NCI-H446 treated with DMSO at 0.1 percent for 48 hours (cell line): Measurements from ENCODE around the gene FBXW8.

Experiments
- DNase-seq: peaks from one replicate; lab custom pipeline; 2025; lab: John Stamatoyannopoulos, UW

FBXW8 gene

GRCh38 chr12:116910645-116911451 lies at the start of gene FBXW8:
TSS of gene FBXW8 (plus strand) at chr12:116910950. CDS start at chr12:116911038, 88 bp downstream.
- DNase-seq: peak; percentile 59

- DNase-seq: no peak
Measured at GRCh38 chr12:116861320-116861719, 49.4 kb upstream of the FBXW8 start.

- DNase-seq: no peak
Measured at GRCh38 chr12:116862167-116862566, 48.6 kb upstream of the FBXW8 start.

- no peak for DNase-seq
Measured at GRCh38 chr12:116863275-116863767, 47.4 kb upstream of the FBXW8 start.

- no peak for DNase-seq
Measured at GRCh38 chr12:116864371-116865160, 46.2 kb upstream of the FBXW8 start.

- no peak for DNase-seq
Measured at GRCh38 chr12:116867523-116867922, 43.2 kb upstream of the FBXW8 start.

GRCh38 chr12:116870306-116870705 lies 40.4 kb upstream of the FBXW8 start:
- no peak for DNase-seq

- DNase-seq: no peak
Measured at GRCh38 chr12:116874324-116874995, 36.3 kb upstream of the FBXW8 start.

- DNase-seq: peak; percentile 83
Measured at GRCh38 chr12:116876151-116876869, 34.4 kb upstream of the FBXW8 start.

GRCh38 chr12:116878567-116879508 lies 31.9 kb upstream of the FBXW8 start:
- no peak for DNase-seq

- no peak for DNase-seq
Measured at GRCh38 chr12:116879509-116880212, 31.1 kb upstream of the FBXW8 start.

GRCh38 chr12:116880213-116880816 lies 30.4 kb upstream of the FBXW8 start:
- DNase-seq: no peak

- DNase-seq: peak; percentile 33
Measured at GRCh38 chr12:116880817-116881324, 29.9 kb upstream of the FBXW8 start.

- peak; percentile 33 for DNase-seq
Measured at GRCh38 chr12:116881325-116881876, 29.3 kb upstream of the FBXW8 start, which contains the start of gene HRK. TSS of gene HRK (minus strand) at chr12:116881441. CDS start at chr12:116881307, 134 bp downstream.

- no peak for DNase-seq
Measured at GRCh38 chr12:116881877-116882507, 28.8 kb upstream of the FBXW8 start.

- peak; percentile 35 for DNase-seq
Measured at GRCh38 chr12:116882742-116883141, 28.0 kb upstream of the FBXW8 start.

GRCh38 chr12:116884871-116885270 lies 25.9 kb upstream of the FBXW8 start:
- DNase-seq: no peak

- no peak for DNase-seq
Measured at GRCh38 chr12:116885491-116885890, 25.3 kb upstream of the FBXW8 start.
